Measurements from ENCODE around the gene OAS1.
A peak's percentile ranks its signal among the peaks of the same experiment; 100 is the strongest.
"Not testable (repeated sequence)": the region's sequence is repeated elsewhere in the genome, so short reads cannot be mapped to it uniquely, and the experiment has no call there.

Gene OAS1

GRCh38 chr12:112900298-112901145, 6.2 kb upstream of the OAS1 start:
- DNase-seq, result peak; percentile 78

GRCh38 chr12:112901271-112901670, 5.5 kb upstream of the OAS1 start:
- no peak for DNase-seq

- peak; percentile 55 for DNase-seq
Measured at GRCh38 chr12:112904571-112904970, 2.2 kb upstream of the OAS1 start.

- DNase-seq, result peak; percentile 35
Measured at GRCh38 chr12:112905451-112906089, 1.2 kb upstream of the OAS1 start.

GRCh38 chr12:112907415-112908157, 824 bp downstream of the OAS1 start:
- DNase-seq, result peak; percentile 92

- no peak for DNase-seq
Measured at GRCh38 chr12:112908548-112908947, 1.8 kb downstream of the OAS1 start.

GRCh38 chr12:112909693-112910092, 2.9 kb downstream of the OAS1 start:
- no peak for DNase-seq

- no peak for DNase-seq
Measured at GRCh38 chr12:112913038-112913688, 6.4 kb downstream of the OAS1 start.

- DNase-seq, result not testable (repeated sequence)
Measured at GRCh38 chr12:112913888-112914287, 7.1 kb downstream of the OAS1 start.

GRCh38 chr12:112916270-112916669, 9.5 kb downstream of the OAS1 start:
- DNase-seq, result no peak

- DNase-seq, result no peak
Measured at GRCh38 chr12:112919121-112919520, 12.4 kb downstream of the OAS1 start.

GRCh38 chr12:112924986-112925385, 18.2 kb downstream of the OAS1 start:
- DNase-seq, result peak; percentile 22

- DNase-seq, result peak; percentile 40
Measured at GRCh38 chr12:112926416-112927033, 19.8 kb downstream of the OAS1 start.

GRCh38 chr12:112927475-112927874, 20.7 kb downstream of the OAS1 start:
- DNase-seq, result no peak

GRCh38 chr12:112927925-112928324, 21.2 kb downstream of the OAS1 start:
- DNase-seq, result no peak

GRCh38 chr12:112928978-112929377, 22.2 kb downstream of the OAS1 start:
- no peak for DNase-seq

- no peak for DNase-seq
Measured at GRCh38 chr12:112929715-112930114, 23.0 kb downstream of the OAS1 start.

GRCh38 chr12:112930350-112930749, 23.6 kb downstream of the OAS1 start:
- DNase-seq, result no peak

- DNase-seq, result peak; percentile 36
Measured at GRCh38 chr12:112932485-112933128, 25.8 kb downstream of the OAS1 start.

- DNase-seq, result peak; percentile 35
Measured at GRCh38 chr12:112933129-112933505, 26.4 kb downstream of the OAS1 start.

- DNase-seq, result no peak
Measured at GRCh38 chr12:112936264-112936663, 29.5 kb downstream of the OAS1 start.

- peak; percentile 27 for DNase-seq
Measured at GRCh38 chr12:112936927-112937326, 30.2 kb downstream of the OAS1 start.
